GM18508 (cell line): Measurements from ENCODE around the gene GJA5.

Experiments
- ATAC-seq: cut with Tn5 transposase; IDR thresholded peaks from one replicate; pipeline ENCODE4 v1.9.1; 2021; ENCODE audit warnings: moderate number of reproducible peaks; ENCODE audit not compliant: insufficient read depth, unreplicated experiment

GJA5 gene

DNA sequence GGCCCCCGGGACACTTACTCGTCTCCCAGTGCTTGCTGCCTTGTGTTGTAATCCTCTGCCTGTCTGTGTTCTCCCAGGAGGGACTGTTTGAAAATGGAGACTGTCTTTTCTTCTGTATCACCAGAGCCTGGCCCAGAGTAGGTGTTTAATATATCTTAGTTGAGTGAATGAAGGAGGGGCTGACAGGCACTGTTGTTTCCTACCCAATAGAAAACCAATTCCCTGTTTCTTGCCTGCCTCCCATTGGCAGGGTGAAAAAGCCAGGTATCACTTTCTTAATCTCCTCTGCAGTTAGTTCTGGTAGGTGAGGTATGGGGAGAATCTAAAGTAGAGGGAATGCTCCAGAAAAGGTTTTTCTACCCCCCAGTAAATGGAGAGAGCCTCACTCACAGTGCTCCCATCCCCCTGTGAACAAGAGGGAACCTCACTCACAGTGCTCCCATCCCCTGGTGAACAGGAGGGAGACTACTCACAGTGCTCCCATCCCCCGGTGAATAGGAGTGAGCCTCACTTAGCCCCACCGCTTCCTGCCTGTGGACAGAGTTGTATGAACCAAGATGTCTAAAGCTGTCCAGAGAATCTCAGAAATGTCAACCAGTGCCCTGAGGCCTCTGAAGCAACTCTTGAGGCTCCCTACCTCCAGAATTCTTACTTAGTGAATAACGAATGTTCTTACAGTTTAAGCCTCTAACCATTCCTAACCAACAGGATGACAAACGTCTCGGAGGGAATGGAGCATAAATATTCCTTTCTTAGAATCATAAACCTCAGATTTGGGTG, at the start of gene GJA5:
Gene GJA5 (minus strand): TSS at position 122 of the 780 bp plus-strand sequence. CDS start 1,364 bp downstream, outside the sequence.
- no peak for ATAC-seq

DNA sequence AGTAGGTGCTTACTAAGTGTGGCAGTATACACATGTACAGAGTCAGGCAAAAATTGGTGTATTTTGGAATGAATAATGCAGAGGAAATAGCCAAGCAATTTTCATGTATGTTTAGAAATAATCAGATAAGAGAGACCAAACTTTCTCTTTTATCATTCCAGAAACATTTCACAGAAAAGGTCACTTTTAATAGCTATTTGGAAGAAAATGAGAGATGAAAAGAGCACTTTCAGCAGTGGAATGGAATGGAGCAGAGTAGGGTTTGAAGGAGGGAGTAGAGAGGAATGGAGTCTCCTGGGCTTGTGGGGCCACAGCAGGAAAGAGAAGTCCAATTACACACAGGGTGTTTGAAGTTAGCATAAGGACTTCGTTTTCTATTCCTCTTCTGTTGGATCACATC, 48.8 kb upstream of the GJA5 start:
- no peak for ATAC-seq

- no peak for ATAC-seq
These were observed 47.6 kb upstream of the GJA5 start for GRCh38 chr1:147808025-147808424.

DNA sequence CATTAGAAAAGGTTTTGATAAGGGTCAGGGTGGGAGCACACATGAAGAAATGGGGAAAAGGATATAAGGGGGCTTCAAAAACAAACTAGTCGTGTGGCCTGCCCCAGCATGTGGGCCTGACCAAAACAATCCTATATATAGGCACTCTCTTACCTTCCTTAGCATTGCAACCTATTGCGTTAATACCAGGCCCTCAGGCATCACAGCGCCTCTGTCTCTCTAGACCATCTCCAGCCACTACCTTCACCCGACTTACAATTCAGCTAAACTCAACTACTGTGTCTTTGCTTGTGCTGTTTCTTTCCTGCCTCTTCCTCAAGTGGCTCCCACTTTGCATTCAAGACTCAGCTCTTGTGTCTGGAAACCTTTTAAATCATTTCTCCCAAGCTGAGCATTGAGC, 47.0 kb upstream of the GJA5 start:
- no peak for ATAC-seq

- ATAC-seq, result no peak
These were observed 44.7 kb upstream of the GJA5 start for GRCh38 chr1:147804942-147805723.

GRCh38 chr1:147800804-147801203, 40.4 kb upstream of the GJA5 start:
- ATAC-seq, result no peak

- ATAC-seq, result no peak
These were observed 38.3 kb upstream of the GJA5 start for GRCh38 chr1:147798731-147799130.

- no peak for ATAC-seq
These were observed 34.2 kb upstream of the GJA5 start for GRCh38 chr1:147794570-147794969.

GRCh38 chr1:147791876-147792275, 31.5 kb upstream of the GJA5 start:
- no peak for ATAC-seq

DNA sequence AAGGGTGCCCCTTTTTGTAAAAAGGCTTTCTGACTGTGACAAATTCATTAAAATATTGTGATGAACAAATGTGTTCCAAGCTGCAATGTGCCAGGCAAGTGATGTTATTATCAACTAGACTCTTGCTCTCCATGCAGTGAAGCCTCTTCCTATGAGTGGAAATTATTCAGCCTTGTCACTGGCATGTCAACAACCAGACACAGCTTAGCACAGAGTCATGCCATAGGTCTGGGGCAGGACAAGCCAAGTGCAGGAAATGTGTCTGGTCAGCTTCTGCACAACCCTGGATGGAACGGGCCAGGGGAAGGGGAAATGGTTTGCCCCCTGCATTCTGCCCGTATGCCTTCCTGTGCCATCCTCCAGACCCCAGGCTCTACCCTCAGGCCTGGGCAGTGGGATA, 27.4 kb upstream of the GJA5 start:
- ATAC-seq, result no peak

- no peak for ATAC-seq
These were observed 26.1 kb upstream of the GJA5 start for GRCh38 chr1:147786536-147786935.

- no peak for ATAC-seq
These were observed 25.5 kb upstream of the GJA5 start for GRCh38 chr1:147785794-147786506.

DNA sequence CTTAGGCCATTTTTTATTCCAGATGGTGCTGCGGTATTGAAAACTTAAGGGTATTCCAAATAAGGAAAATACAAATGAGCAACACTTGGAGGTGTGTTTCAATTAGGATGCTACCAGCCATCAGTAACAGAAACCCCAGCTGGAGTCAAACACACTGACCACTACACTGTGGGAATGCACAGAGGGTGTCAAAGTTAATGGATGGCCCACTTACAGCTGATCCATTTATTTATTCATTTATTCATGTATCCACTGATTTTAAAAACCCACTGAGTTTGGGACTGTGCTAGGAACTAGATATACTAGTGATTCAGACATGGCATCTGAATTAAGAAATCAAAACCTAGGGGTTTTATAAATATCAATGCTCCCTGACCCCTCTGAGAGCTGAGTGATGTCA, 24.5 kb upstream of the GJA5 start:
- no peak for ATAC-seq

- no peak for ATAC-seq
These were observed 20.7 kb upstream of the GJA5 start for GRCh38 chr1:147781056-147781471.

- ATAC-seq, result no peak
These were observed 17.3 kb upstream of the GJA5 start for GRCh38 chr1:147777694-147778093.

- ATAC-seq, result no peak
These were observed 12.9 kb upstream of the GJA5 start for GRCh38 chr1:147773215-147773715.

DNA sequence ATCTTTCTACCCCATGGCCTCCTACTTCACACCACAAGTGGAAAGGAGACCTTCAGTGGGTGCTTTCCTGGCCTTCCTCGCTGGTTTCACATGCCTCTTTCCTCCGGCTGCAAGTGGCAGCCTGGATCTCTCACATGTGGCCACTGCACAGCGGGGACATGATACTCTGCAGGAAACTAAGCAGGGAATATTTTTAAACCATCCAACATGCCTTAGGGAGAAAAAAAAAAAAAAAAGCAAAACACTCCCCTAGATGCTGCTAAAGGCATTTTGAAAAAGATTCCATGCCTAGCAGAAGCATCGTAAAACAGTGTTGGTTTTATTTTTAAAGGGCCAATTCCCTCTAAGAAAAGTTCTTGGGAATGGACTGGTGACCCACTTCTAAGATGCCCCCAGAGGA, 12.2 kb upstream of the GJA5 start:
- ATAC-seq, result no peak

DNA sequence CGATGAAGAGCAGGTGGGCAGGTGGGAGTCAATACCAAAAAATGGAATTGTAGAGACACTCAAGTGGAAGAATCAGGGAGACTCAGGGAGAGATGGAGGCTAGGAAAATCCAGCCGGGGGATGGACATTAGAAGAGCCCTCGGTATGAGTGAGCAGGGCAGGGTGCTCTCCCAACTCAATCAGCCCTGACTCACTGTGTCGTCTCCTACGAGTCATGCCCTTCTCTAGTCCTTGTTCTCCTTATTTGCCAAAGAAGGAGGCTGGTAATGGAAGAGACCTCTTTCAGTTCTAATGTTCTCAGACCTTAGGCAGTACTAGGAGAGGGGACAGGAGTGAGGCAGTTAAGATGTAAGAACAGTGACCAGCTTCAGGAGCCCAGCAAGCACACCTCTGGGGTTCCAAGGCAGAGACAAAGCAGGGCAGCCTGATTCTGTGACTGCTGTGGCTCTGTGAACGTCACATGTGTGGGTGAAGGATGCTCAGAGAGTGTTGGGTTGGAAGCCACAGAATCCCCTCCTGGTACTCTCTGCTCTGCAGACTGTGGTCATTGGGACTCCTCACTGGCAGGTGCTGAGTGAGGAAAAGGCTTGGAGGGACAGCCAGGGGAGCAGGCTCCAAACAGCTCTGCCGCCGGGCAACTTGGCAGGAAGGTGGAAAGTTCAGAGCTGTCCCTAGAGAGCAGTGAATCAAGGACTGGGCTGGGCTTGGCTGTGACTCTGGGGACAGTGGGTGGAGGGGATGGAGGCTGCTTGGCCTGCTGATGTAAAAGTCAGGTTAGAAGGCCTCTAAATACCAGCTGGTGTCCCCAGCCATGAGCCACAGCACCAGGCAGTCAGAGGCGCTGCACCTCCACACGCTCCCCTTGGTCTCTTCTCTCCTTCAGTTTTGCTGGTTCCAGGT, 11.1 kb upstream of the GJA5 start:
- ATAC-seq, result no peak

DNA sequence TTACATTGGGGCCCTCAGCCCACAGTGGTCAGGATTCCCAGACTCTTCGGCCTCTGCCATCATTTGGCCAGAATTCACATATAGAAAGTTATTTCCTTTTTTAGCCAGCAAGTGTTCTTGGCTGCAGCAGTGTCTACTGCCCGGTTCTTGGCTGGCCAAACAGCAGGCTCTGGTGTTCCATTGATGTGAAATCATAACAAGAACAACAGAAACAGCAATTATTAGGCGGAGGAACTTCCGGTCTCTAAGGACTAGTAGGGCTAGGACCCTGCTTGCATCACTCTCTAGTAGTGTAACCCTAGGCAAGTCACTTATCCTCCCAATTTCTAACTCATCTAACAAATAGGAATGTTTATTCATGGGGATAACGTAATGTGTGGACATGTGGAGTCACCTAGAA, 8.7 kb upstream of the GJA5 start:
- no peak for ATAC-seq

GRCh38 chr1:147768582-147768981, 8.2 kb upstream of the GJA5 start:
- no peak for ATAC-seq
